ENCODE measurements around the gene LCN1. TPM values are rescaled to one million over a fixed set of nuclear protein-coding genes. Genes with fewer than 3 reads are reported as not detected.
A peak's percentile ranks its signal among the peaks of the same experiment; 100 is the strongest.
"Not testable (repeated sequence)": the region's sequence is repeated elsewhere in the genome, so short reads cannot be mapped to it uniquely, and the experiment has no call there.

The LCN1 gene
- total RNA-seq, 1 donor from 2014 or later, result not detected

- Mint-ChIP-seq H3K36me3 (ENCODE audit: unreplicated experiment) (no peaks in the 10 kb centered on the region), H3K9me3 (ENCODE audit: unreplicated experiment) (no peaks in the 10 kb centered on the region), H3K4me1 (ENCODE audit: unreplicated experiment) (no peaks in the 10 kb centered on the region), H3K4me3 (ENCODE audit: unreplicated experiment) (no peak overlapping the region), H3K27me3 (ENCODE audit: unreplicated experiment) (no peaks in the 10 kb centered on the region), H3K27ac (ENCODE audit: unreplicated experiment) (no peak overlapping the region)
- DNase-seq (ENCODE audit: extremely low spot score, unreplicated experiment), result peak; percentile 81
- TF ChIP-seq CTCF (IDR thresholded peaks at IDR 0.05), result no peak
Measured at GRCh38 chr9:135531096-135531495, 9.9 kb downstream of the LCN1 start.

DNA sequence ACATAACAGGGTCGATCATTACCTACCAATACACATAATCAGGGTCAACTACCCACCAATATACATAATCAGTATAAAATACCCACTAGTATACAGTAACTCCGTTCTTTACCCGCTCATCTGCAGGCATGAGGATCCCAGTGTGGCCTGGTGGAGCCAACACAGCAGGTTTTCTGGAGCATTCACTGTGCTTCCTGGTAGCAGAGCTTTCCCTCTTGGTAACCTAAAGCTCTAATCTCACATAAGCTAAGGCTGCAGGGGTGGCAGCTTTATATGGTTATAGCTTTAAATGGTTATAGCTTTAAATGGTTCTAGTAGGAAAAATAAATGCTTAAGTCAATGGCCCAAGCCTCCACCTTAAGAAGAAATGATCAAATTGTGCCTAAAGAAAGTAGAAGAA, 11.9 kb downstream of the LCN1 start:
- Mint-ChIP-seq H3K27ac (ENCODE audit: unreplicated experiment) (no peak overlapping the region), H3K9me3 (ENCODE audit: unreplicated experiment) (no peaks in the 10 kb centered on the region), H3K4me3 (ENCODE audit: unreplicated experiment) (no peak overlapping the region), H3K4me1 (ENCODE audit: unreplicated experiment) (no peaks in the 10 kb centered on the region), H3K36me3 (ENCODE audit: unreplicated experiment) (no peaks in the 10 kb centered on the region), H3K27me3 (ENCODE audit: unreplicated experiment) (peaks cover 4% of the 10 kb centered on the region)
- DNase-seq (ENCODE audit: extremely low spot score, unreplicated experiment), result no peak
- TF ChIP-seq CTCF (IDR thresholded peaks at IDR 0.05), result no peak

DNA sequence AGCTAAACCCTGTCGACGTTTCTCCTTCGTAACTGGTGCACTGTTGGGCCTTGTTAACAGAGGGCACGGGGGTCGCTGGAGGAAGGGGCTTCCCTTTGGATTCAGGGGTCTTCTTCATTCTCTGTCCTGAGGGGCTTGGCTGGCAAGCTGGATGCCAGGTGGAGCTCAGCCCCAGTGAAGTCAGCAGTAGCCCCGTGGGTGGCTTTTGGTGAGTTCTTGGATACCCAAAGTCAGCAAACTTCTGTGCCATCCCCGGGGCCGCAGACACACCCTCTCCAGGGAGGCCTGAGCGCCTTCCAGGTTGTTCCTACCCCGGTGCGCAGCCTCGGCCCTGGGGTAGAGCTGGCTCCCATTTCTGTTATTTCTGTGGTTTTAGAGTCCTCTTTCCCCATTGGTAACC, 12.4 kb downstream of the LCN1 start:
- peaks cover 8% of the 10 kb centered on the region for H3K27me3 Mint-ChIP-seq (ENCODE audit: unreplicated experiment)

DNA sequence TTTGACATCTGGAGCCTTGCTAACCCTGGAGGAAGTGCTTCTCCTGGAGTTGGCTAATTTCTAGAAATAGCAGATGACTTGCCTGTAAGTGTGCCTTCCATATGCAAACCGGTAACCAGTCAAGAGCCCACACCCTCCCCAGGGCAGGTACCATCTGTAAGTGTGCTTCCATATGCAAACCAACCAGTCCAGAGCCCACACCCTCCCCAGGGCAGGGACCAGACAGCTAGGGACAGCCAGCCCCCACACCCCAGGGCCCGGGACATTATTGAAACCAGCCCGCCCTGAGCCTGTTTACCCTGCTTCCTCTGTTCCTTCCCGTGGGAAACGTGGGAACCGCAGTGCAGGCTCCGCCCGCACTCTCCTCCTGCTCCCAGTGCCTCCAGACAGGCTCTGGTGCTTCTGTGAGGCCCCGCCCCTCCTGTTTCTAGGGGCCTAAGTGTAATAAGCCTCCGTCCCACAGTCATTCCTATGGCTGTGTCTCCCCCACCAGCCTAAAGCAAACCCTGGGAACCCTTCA, 13.0 kb downstream of the LCN1 start:
- H3K27me3 Mint-ChIP-seq (ENCODE audit: unreplicated experiment), result peaks cover 11% of the 10 kb centered on the region
- H3K9me3 Mint-ChIP-seq (ENCODE audit: unreplicated experiment); H3K36me3 Mint-ChIP-seq (ENCODE audit: unreplicated experiment); H3K4me1 Mint-ChIP-seq (ENCODE audit: unreplicated experiment); H3K27ac Mint-ChIP-seq (ENCODE audit: unreplicated experiment); H3K4me3 Mint-ChIP-seq (ENCODE audit: unreplicated experiment); DNase-seq (ENCODE audit: extremely low spot score, unreplicated experiment): not testable (repeated sequence)

More for the DNA sequence above, 12.4 kb downstream of the LCN1 start:
- no peak overlapping the region for H3K27ac Mint-ChIP-seq (ENCODE audit: unreplicated experiment)
- H3K9me3 Mint-ChIP-seq (ENCODE audit: unreplicated experiment), result no peaks in the 10 kb centered on the region
- H3K36me3 Mint-ChIP-seq (ENCODE audit: unreplicated experiment), result no peaks in the 10 kb centered on the region
- DNase-seq (ENCODE audit: extremely low spot score, unreplicated experiment), result peak; percentile 79
- H3K4me1 Mint-ChIP-seq (ENCODE audit: unreplicated experiment), result no peaks in the 10 kb centered on the region
- H3K4me3 Mint-ChIP-seq (ENCODE audit: unreplicated experiment), result no peak overlapping the region
- TF ChIP-seq CTCF (IDR thresholded peaks at IDR 0.05), result no peak

DNA sequence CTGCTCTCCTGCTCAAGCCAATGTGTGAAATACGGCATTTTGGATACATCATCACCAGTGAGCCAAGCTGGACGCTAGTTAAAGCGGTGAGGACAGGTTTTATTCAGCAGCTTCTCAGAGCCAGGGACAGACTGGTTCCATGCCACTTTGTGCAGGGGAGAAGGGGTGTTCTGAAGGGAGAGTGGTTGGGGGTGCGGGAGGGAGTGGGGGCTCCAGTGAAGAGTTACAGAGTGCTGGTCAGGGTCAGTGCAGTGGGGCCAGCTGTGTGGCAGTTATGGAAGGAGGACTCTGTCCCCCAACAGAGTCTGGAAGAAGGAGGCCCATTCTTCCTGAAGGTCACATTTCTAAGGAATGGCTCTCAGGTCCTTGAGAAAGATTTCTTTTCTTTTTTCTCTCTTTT, 13.6 kb downstream of the LCN1 start:
- H3K36me3 Mint-ChIP-seq (ENCODE audit: unreplicated experiment); H3K4me3 Mint-ChIP-seq (ENCODE audit: unreplicated experiment); H3K4me1 Mint-ChIP-seq (ENCODE audit: unreplicated experiment); DNase-seq (ENCODE audit: extremely low spot score, unreplicated experiment); H3K9me3 Mint-ChIP-seq (ENCODE audit: unreplicated experiment); H3K27ac Mint-ChIP-seq (ENCODE audit: unreplicated experiment): not testable (repeated sequence)
- H3K27me3 Mint-ChIP-seq (ENCODE audit: unreplicated experiment), result peaks cover 13% of the 10 kb centered on the region

DNA sequence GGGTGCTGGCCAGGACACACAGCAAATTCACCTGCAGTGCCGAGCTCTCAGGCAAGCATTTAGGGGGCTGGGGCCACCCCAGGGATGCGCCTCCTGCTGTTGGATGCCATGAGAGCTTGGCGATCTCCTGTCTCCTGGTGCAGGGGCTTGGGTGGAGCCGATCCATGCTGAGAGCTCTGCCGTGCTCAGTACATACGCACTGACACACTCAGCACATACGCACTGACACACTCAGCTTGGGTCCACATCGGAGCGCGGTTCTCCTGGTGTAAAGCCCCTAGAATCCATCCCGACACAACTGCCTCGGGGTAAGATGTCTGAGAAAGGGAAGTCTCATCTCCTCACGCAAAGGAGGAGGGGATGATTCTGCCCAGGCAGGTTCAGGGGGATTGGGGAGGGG, 14.4 kb downstream of the LCN1 start:
- not testable (repeated sequence) for H3K4me3 Mint-ChIP-seq (ENCODE audit: unreplicated experiment); H3K36me3 Mint-ChIP-seq (ENCODE audit: unreplicated experiment); H3K9me3 Mint-ChIP-seq (ENCODE audit: unreplicated experiment); H3K4me1 Mint-ChIP-seq (ENCODE audit: unreplicated experiment); H3K27ac Mint-ChIP-seq (ENCODE audit: unreplicated experiment)
- DNase-seq (ENCODE audit: extremely low spot score, unreplicated experiment), result peak; percentile 75
- H3K27me3 Mint-ChIP-seq (ENCODE audit: unreplicated experiment), result peaks cover 13% of the 10 kb centered on the region

GRCh38 chr9:135536216-135536615, 15.0 kb downstream of the LCN1 start:
- Mint-ChIP-seq H3K4me1 (ENCODE audit: unreplicated experiment) (no peaks in the 10 kb centered on the region), H3K27me3 (ENCODE audit: unreplicated experiment) (peaks cover 15% of the 10 kb centered on the region), H3K27ac (ENCODE audit: unreplicated experiment) (no peak overlapping the region), H3K4me3 (ENCODE audit: unreplicated experiment) (no peak overlapping the region), H3K36me3 (ENCODE audit: unreplicated experiment) (no peaks in the 10 kb centered on the region), H3K9me3 (ENCODE audit: unreplicated experiment) (no peaks in the 10 kb centered on the region)
- no peak for DNase-seq (ENCODE audit: extremely low spot score, unreplicated experiment)
- TF ChIP-seq CTCF (IDR thresholded peaks at IDR 0.05), result no peak

- not testable (repeated sequence) for H3K9me3 Mint-ChIP-seq (ENCODE audit: unreplicated experiment); H3K4me3 Mint-ChIP-seq (ENCODE audit: unreplicated experiment); DNase-seq (ENCODE audit: extremely low spot score, unreplicated experiment); H3K36me3 Mint-ChIP-seq (ENCODE audit: unreplicated experiment); H3K27ac Mint-ChIP-seq (ENCODE audit: unreplicated experiment); H3K4me1 Mint-ChIP-seq (ENCODE audit: unreplicated experiment)
- H3K27me3 Mint-ChIP-seq (ENCODE audit: unreplicated experiment), result peaks cover 26% of the 10 kb centered on the region
Measured at GRCh38 chr9:135543262-135543894, 22.1 kb downstream of the LCN1 start.

All from osteocyte (in vitro differentiated cells).